ENCODE results near the gene DUSP9.
A peak's percentile ranks its signal among the peaks of the same experiment; 100 is the strongest.

DUSP9 gene

GRCh38 chrX:153634832-153635231 is 12.2 kb upstream of the DUSP9 start:
- DNase-seq: no peak
- in situ Hi-C loops (cut with MboI; ENCODE audit: low pct_unique_long_range_greater_than_20kb, low sequenced_read_pairs): no loop called here

GRCh38 chrX:153635388-153635787 is 11.6 kb upstream of the DUSP9 start:
- no peak for DNase-seq
- in situ Hi-C loops (cut with MboI; ENCODE audit: low pct_unique_long_range_greater_than_20kb, low sequenced_read_pairs): no loop called here

- DNase-seq: peak; percentile 81
- in situ Hi-C loops (cut with MboI; ENCODE audit: low pct_unique_long_range_greater_than_20kb, low sequenced_read_pairs): no loop called here
Observed at GRCh38 chrX:153635788-153636668, 11.0 kb upstream of the DUSP9 start.

GRCh38 chrX:153636716-153637115 is 10.3 kb upstream of the DUSP9 start:
- in situ Hi-C loops (cut with MboI; ENCODE audit: low pct_unique_long_range_greater_than_20kb, low sequenced_read_pairs): no loop called here
- DNase-seq: no peak

DNA sequence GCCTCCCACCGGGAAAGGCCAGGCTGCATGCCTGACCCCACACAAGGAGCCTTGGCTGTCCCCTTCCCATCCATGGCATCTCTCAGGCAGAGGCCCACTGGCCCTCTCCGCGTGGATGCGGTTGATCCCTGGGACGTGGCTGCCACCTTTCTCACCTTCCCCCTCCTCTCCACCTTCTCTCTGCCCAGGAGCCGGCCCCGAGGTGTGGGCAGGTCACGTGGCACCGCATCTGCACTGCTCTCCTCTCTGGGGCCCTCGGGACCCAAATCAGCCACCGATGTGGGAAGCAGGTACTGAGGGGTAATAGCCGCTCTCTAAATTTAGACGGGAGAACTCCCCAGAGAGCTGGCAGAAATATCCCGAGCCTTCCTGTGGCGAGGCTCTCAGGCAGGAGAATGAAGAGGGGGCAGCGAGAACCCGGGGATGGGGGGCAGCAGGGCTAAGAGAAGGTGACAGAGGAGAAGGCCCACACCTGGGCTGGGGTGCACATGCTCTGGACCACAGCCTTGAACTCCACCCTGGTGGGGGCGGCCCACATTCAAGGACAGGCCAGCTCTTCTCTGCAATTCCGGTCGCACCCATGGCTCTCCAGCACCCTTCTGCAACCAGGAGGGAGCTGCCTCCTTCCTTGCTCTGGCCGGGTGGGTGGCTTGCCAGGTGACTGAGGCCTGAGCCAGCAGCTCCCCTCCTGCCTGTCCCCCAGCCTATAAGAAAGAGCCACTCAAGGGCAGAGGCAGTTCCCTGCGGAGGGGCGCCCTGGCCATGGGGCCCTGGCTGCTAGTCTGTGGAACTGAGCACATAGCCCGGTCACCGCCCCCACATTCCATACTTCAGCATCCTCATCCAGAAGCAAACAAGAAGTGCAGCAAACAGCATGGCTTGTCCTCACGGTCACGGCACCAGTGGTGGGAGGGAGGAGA is 9.6 kb upstream of the DUSP9 start:
- no peak for DNase-seq
- in situ Hi-C loops (cut with MboI; ENCODE audit: low pct_unique_long_range_greater_than_20kb, low sequenced_read_pairs): no loop called here

- in situ Hi-C loops (cut with MboI; ENCODE audit: low pct_unique_long_range_greater_than_20kb, low sequenced_read_pairs): no loop called here
Observed at GRCh38 chrX:153638041-153638371, 9.0 kb upstream of the DUSP9 start.

DNA sequence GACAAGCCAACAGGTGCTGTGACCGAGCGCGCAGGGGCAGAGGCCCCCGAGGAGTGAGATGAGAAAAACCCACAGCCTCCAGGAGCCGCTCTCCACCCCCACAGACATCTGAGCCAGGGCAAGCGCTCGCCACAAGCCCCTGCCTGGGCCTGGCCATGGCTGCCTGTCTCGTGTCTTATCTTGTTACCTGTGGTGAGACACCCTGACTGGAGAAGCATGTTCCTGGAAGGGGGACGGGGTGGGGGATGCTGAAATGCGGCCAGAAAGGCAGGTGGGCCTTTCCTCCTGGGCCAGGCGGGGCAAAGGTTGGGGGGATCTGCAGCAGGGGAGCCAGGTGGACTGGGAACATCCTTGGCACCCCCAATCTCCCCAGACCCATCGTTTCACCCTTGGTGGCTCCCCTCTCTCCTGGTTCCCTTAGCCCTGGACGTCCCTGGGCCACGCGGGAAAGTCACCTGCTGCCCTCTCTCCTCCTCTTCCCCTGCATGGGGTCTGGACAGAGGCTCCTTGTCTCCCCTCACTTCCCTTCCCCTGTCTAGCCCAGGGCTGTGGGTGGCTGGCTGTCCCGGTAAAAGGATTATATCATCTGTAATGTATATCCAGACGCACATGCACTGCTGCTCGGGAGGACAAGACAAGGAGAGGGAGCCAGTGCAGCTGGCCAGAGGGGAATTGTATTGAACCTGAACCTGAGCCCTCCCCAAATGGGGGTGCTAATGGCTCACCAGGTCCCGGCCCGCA is 8.4 kb upstream of the DUSP9 start:
- DNase-seq: no peak
- in situ Hi-C loops (cut with MboI; ENCODE audit: low pct_unique_long_range_greater_than_20kb, low sequenced_read_pairs): no loop called here

More at GRCh38 chrX:153638041-153638371, 9.0 kb upstream of the DUSP9 start:
- no peak for DNase-seq

- DNase-seq: no peak
- in situ Hi-C loops (cut with MboI; ENCODE audit: low pct_unique_long_range_greater_than_20kb, low sequenced_read_pairs): no loop called here
Observed at GRCh38 chrX:153639177-153640044, 7.6 kb upstream of the DUSP9 start.

DNA sequence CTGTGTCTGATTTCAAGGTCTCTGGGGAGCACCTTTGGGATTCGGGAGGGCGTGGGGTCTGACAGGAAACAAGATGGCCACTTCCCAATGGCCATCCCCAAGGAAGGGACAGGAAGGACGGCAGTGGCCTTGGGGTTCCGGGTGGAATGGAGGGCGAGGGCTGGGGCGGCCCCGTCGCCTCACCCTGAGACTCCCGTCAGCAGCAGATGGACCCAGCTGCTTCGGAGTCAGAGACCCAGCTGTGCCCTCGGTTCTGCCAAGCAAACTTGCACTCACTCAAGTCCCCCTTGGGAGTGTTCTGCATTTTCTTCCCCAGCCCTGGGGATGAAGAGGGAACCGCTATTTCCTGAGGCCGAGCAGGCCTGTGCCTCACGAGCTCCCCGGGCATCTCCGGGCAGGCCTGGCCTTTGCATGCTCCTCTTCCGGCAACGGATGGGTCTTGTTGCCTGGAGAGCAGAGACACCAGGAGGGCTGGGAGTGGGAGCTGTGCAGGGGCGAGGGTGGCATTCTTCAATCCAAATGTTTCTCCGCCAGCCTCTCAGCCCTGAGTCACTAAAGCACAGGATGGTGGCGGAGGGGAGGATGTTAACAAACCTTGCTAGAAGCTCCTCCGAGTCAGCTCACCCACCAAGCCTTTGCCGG is 6.8 kb upstream of the DUSP9 start:
- DNase-seq: no peak
- in situ Hi-C loops (cut with MboI; ENCODE audit: low pct_unique_long_range_greater_than_20kb, low sequenced_read_pairs): no loop called here

DNA sequence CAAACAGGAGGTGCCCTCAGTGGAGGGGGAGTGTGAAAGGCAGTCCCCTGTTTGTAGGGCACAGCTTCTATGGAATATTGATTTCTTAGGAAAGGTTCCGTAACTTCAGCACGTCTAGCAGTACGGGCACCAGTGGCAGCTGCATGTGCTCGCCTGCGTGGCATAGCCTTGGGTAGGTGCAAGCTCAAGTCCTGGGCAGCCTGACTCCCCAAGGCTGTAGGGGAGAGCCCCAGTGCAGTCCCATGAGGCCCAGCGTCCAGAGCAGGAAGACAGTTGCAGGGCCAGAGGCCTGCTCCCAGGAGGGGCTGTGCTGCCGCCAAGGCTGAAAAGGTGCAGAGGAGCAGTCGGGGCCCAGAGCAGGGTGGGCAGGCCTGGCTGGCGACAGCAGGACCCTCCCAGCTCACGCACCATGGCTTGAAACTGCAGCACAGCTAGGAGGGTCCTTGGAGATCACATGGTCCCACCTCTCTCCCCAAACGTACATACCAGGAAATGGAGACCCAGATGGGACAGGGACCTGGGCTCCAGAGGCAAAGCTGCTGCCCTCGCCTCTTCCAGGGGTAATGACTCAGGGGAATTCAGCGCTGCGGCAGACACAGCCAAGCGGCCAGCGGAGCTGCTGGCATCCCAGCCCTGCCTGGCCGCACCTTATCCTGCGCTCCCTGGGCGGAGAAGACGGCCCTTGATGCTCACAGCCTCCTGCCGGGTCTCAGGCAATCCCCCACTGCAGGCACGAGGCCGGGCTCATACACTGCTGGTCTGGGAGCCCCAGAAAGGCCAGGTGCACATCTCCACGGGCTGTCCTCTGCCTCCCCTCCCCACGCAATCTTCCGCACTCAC is 6.0 kb upstream of the DUSP9 start:
- in situ Hi-C loops (cut with MboI; ENCODE audit: low pct_unique_long_range_greater_than_20kb, low sequenced_read_pairs): no loop called here
- no peak for DNase-seq

- DNase-seq: peak; percentile 7
- in situ Hi-C loops (cut with MboI; ENCODE audit: low pct_unique_long_range_greater_than_20kb, low sequenced_read_pairs): no loop called here
Observed at GRCh38 chrX:153641627-153642026, 5.4 kb upstream of the DUSP9 start.

DNA sequence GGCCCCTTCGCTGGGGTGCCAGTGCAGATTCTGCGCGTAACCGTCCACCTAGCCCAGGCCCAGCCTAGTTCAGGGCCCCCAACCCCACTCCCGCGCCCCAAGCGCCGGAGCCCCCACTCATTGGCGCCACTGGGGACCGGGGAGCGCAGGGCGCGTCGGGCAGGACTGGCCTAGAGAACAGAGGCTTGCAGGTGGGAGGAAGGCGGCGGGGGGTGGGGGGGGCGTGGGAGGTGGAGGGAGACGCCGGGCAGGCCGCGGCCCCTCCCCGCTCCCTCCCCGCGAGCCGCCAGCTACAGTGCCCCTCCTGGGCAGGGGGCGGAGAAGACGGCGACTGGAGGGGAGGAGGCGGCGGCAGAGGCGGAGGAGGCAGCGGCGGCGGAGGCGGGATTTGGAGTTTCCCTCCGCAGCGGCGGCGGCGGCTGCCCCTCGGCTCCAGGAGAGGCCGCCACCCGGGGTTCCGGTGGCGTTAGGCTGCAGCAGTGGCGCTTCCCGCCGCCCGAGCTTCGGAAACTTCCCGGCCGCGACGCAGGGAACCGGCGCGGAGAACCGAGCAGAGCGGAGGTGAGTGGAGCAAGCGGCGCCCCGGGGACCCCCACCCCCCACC is 4.8 kb upstream of the DUSP9 start:
- DNase-seq: peak; percentile 49

GRCh38 chrX:153642655-153643430 is 4.2 kb upstream of the DUSP9 start:
- DNase-seq: no peak
- in situ Hi-C loops (cut with MboI; ENCODE audit: low pct_unique_long_range_greater_than_20kb, low sequenced_read_pairs): no loop called here

More for the DNA sequence above, 4.8 kb upstream of the DUSP9 start:
- in situ Hi-C loops (cut with MboI; ENCODE audit: low pct_unique_long_range_greater_than_20kb, low sequenced_read_pairs): no loop called here

DNA sequence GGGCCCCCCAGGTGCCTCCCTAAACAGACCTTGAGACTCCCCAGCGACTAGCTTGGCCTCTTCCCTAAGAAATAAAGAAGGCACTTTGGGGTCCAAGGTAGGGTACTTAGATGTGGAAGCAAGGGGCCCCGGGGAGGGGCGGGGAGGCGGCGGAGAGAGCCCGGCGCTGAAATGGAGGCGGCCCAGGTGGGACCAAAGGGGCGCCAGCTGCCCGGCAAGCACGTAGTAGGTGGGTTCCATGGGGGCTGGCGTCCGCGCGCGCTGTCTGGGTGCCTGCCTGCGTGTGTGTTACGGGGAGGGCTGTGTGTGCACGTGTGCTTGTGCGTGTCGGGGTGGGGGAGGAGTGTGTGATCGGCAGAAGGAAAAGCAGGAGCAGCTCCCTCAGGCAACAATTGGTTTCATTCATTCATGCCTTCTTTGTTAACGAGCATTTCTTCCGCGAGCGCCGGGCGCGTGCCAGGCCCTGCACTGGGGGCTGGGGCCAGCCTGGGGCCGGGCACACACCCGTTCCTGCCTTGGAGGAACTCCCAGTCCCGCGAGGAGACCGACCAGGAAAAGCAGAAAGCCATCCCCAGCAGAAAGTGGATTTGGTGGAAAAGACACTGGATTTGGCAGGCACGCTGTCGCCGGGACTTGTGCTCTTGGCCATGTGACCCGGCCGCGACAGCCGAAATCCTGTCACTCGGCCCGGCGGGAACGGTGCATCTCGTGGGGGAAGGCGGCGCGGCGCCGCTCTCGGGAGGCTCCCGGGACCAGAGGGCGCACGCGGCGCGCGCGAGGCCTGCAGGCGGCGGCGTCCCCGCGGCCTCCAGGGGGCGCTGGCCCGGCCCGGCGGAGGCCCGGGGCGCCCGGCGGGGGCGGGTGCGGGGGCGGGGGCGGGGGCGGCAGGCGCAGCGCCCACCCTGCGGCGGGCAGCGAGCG is 3.3 kb upstream of the DUSP9 start:
- DNase-seq: peak; percentile 62
- in situ Hi-C loops (cut with MboI; ENCODE audit: low pct_unique_long_range_greater_than_20kb, low sequenced_read_pairs): no loop called here

DNA sequence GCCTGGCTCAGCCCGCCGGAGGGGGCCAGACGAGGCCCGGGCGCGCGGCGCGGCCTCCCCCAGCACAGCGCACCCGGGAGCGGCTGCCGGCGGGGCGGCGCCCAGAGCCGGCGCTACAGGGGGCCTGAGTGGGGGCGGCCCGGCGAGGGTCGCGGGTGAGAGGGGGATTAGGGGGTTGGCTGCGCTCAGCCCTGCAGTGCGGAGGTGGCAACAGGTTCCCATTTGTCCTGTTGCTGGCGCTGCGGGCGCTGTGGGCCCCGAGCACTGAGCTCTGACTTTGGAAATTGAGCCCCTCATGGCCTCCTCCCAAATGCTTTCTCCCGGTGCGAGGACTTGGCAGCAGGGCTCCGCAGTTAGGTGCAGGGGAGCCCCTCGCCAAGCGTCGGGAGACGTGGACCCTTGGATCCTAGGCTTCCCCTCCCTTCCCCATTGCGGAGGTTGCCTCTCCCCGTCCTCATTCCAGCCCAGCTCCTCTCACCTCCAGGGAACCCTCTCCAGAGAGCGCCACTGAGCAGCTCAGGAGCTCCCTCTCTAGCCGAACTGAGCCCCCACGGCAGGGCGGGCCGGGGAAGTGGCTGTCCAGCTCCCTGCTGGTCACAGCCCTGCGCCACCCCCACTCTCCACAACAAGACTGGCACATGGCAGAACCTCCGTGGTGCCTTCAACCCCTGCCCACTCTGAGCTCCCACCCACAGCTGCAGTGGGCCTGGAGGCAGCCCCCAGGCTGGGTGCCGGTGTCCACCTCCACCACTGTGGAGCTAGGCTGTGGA is 2.5 kb upstream of the DUSP9 start:
- in situ Hi-C loops (cut with MboI; ENCODE audit: low pct_unique_long_range_greater_than_20kb, low sequenced_read_pairs): no loop called here

More for the DNA sequence above, 2.5 kb upstream of the DUSP9 start:
- peak; percentile 21 for DNase-seq
